ENCODE measurements around the gene MAST2. TPM values are rescaled to one million over a fixed set of nuclear protein-coding genes. Genes with fewer than 3 reads are reported as not detected.

MAST2 gene
- total and polyA plus RNA-seq, 2 of the 13 experiments (the other 11 are each of a cell fraction or from before 2014, with no cell fraction given): 15.3 to 23.0 TPM

DNA sequence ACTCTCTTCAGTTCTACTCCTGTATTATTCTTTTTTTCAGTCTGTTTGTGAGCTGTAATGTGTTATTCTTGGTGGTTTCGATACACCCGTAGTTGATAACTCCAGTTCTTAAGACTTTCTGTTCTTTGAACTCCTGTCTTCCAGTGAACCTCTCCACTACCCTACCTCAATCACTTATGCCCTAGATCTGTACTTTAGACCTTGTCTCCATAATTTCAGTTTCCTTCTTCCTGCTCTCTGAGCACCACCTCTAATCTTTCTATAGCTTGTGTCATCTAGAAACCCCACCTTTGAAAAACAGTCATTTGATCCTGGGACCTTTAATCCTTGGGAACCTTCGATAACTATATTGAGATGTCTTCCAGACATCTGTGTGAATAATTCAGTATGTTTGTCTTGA is 169.7 kb downstream of the MAST2 start:
- peaks cover 7 to 16% of the 10 kb centered on the region in 2 experiments; a peak in 4 of 5 replicates for H3K36me3 ChIP-seq (replicated peaks in 1 of 2; ENCODE audit: control insufficient read depth in 1 of 2, insufficient read depth in 2 of 2, low read length in 2 of 2)
- no peak overlapping the region for H3K4me3 ChIP-seq (replicated peaks in 1 of 3; ENCODE audit: insufficient read depth in 1 of 3, low read depth in 2 of 3, low read length in 3 of 3)
- TF ChIP-seq, protein P1, sequence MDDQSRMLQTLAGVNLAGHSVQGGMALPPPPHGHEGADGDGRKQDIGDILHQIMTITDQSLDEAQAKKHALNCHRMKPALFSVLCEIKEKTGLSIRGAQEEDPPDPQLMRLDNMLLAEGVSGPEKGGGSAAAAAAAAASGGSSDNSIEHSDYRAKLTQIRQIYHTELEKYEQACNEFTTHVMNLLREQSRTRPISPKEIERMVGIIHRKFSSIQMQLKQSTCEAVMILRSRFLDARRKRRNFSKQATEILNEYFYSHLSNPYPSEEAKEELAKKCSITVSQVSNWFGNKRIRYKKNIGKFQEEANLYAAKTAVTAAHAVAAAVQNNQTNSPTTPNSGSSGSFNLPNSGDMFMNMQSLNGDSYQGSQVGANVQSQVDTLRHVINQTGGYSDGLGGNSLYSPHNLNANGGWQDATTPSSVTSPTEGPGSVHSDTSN (CRISPR knock-in tag; IDR thresholded peaks at IDR 0.05; ENCODE audit: borderline replicate concordance): no peak
- no peak for TF ChIP-seq HNF4A (CRISPR knock-in tag; IDR thresholded peaks at IDR 0.05)
- TF ChIP-seq POLR2A (IDR thresholded peaks at IDR 0.05; ENCODE audit: insufficient read depth in 1 of 2, low read depth in 2 of 2, low read length in 2 of 2): no peak
- no peak for TF ChIP-seq ZBTB1 (CRISPR knock-in tag; IDR thresholded peaks at IDR 0.05; ENCODE audit: borderline replicate concordance)
- TF ChIP-seq, protein P2, sequence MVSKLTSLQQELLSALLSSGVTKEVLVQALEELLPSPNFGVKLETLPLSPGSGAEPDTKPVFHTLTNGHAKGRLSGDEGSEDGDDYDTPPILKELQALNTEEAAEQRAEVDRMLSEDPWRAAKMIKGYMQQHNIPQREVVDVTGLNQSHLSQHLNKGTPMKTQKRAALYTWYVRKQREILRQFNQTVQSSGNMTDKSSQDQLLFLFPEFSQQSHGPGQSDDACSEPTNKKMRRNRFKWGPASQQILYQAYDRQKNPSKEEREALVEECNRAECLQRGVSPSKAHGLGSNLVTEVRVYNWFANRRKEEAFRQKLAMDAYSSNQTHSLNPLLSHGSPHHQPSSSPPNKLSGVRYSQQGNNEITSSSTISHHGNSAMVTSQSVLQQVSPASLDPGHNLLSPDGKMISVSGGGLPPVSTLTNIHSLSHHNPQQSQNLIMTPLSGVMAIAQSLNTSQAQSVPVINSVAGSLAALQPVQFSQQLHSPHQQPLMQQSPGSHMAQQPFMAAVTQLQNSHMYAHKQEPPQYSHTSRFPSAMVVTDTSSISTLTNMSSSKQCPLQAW (CRISPR knock-in tag; IDR thresholded peaks at IDR 0.05): no peak
- TF ChIP-seq KLF15 (CRISPR knock-in tag; IDR thresholded peaks at IDR 0.05; ENCODE audit: borderline replicate concordance): no peak
- TF ChIP-seq, protein P3, sequence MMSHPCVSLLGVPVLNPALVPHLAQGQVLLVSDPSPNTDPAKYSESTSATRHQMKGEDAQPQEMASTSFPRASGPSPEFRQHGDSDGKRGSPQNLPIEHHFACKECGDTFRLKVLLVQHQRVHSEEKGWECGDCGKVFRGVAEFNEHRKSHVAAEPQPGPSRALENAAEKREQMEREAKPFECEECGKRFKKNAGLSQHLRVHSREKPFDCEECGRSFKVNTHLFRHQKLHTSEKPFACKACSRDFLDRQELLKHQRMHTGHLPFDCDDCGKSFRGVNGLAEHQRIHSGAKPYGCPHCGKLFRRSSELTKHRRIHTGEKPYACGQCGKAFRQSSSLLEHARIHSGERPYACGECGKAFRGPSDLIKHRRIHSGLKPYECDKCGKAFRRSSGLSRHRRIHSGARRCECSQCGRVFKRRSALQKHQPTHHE (CRISPR knock-in tag; IDR thresholded peaks at IDR 0.05; ENCODE audit: borderline replicate concordance): no peak
- no peaks in the 10 kb centered on the region for H4K20me1 ChIP-seq (ENCODE audit: insufficient read depth, low read length)
- POLR2A ChIA-PET: no interaction called here
- no peak overlapping the region for H3K9ac ChIP-seq (ENCODE audit: insufficient read depth, low read depth, low read length)
- DNase-seq (ENCODE audit: low spot score): no peak
- BruUV-seq (replicated peaks): no TSS peak
- no peak for ATAC-seq
- 96% methylated on average over 3 of the region's 3 CpGs for WGBS (ENCODE audit: low lambda C conversion rate)
- CTCF ChIA-PET (ENCODE audit: low intra/inter-chr PET ratio, low total read pairs): no interaction called here
- in situ Hi-C loops (cut with HindIII; ENCODE audit: extremely low pct_ligation_motif_present, low pct_unique_long_range_greater_than_20kb): no loop called here
- intact Hi-C loops (cut with micrococcal nuclease; ENCODE audit: unreplicated experiment): no loop called here
- no peak for FAIRE-seq
- H3K9me3 ChIP-seq (ENCODE audit: low read length): no peaks in the 10 kb centered on the region
- peaks cover 50% of the 10 kb centered on the region for H3K4me1 ChIP-seq (ENCODE audit: insufficient read depth, low read length)
- H3K27ac ChIP-seq (ENCODE audit: extremely low read length, insufficient read depth, low read length): no peak overlapping the region
- H2AFZ ChIP-seq (ENCODE audit: low read length): no peak overlapping the region
- no peaks in the 10 kb centered on the region for H3K27me3 ChIP-seq (ENCODE audit: control insufficient read depth in 1 of 2, insufficient read depth in 2 of 2, low read length in 2 of 2)
- no peak overlapping the region for H3K4me2 ChIP-seq (ENCODE audit: low read depth, low read length)
- H3K79me2 ChIP-seq (ENCODE audit: insufficient read depth, low read length): no peaks in the 10 kb centered on the region

Data from HepG2 (cell line).